ENCODE results near the gene VOPP1. TPM values are rescaled to one million over a fixed set of nuclear protein-coding genes. Genes with fewer than 3 reads are reported as not detected.

Gene VOPP1
- total RNA-seq, 1 experiment from 2014 or later, result 30.3 TPM

DNA sequence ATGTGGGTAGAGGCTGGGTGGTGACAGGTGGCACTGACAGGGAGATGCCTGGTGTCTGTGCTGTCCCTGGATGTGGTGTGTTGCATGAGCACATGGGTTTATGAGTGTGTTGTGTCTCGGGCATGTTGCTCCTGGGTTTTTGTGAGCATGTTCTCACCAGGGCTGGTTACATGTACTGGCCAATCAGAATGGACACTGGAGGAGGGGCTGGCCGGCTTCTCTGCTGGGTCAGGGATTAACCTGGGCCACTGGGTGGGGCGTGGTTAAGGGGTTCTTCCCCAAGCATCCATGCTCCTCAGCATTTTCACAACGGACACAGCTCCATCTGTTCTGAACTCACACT lies 20.8 kb upstream of the VOPP1 start (continued):
- no peak for TF ChIP-seq ELF1 (IDR thresholded peaks at IDR 0.05; ENCODE audit: borderline replicate concordance, low read depth)

DNA sequence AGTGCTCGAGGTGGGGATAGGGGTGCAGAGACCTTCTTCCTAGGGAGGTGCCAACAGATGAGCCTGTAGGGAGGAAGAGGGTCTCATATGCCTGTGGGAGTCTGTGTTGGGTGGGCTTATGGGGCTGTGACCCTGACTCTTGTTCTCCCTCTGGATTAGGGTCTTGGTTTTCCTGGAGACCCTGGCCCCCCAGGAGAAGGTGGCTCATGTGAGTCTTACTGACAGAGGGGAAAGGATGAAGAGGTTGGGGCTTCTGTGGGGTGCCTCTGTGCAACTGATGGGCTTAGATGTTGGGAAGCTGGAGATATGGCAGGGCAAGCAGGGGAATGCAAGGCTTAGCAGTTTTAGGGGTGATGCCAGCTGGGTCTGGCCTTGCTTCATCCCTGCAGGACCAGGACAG lies 20.2 kb upstream of the VOPP1 start:
- H3K9ac ChIP-seq (ENCODE audit: low read length), result no peak overlapping the region
- intact Hi-C loops (cut with micrococcal nuclease), result loop anchor here (2.0 kb wide), 1 partner anchor 312 kb away; no protein-coding TSS in a partner anchor
- H2AFZ ChIP-seq (ENCODE audit: low read depth, low read length, poor library complexity, severe bottlenecking), result no peak overlapping the region
- H3K27ac ChIP-seq (ENCODE audit: low read depth, low read length), result no peak overlapping the region
- DNase-seq (ENCODE audit: low read depth, low spot score) (no peak), ATAC-seq (no peak)
- TF ChIP-seq CBX3 (IDR thresholded peaks at IDR 0.05; ENCODE audit: low read depth) (no peak), TCF7L2 (IDR thresholded peaks at IDR 0.05; ENCODE audit: borderline replicate concordance, extremely low read depth, insufficient read depth, insufficient read length) (no peak), CEBPB (IDR thresholded peaks at IDR 0.05; ENCODE audit: low read depth) (no peak), FOSL1 (IDR thresholded peaks at IDR 0.05; ENCODE audit: low read depth) (no peak), YY1 (IDR thresholded peaks at IDR 0.05; ENCODE audit: extremely low read depth, insufficient replicate concordance, low read depth, low read length) (no peak), EZH2phosphoT487 (IDR thresholded peaks at IDR 0.05; ENCODE audit: borderline replicate concordance) (no peak), SIN3A (IDR thresholded peaks at IDR 0.05; ENCODE audit: low read depth) (no peak), EZH2 (IDR thresholded peaks at IDR 0.05) (no peak), JUND (IDR thresholded peaks at IDR 0.05) (no peak), EGR1 (IDR thresholded peaks at IDR 0.05; ENCODE audit: low read depth) (no peak), SP1 (IDR thresholded peaks at IDR 0.05; ENCODE audit: low read depth) (no peak), ZFX (IDR thresholded peaks at IDR 0.05) (no peak), ELF1 (IDR thresholded peaks at IDR 0.05; ENCODE audit: borderline replicate concordance, low read depth) (no peak), SRF (IDR thresholded peaks at IDR 0.05; ENCODE audit: low read depth) (no peak), POLR2A (IDR thresholded peaks at IDR 0.05; ENCODE audit: borderline replicate concordance, extremely low read depth, insufficient read depth, insufficient read length) (no peak)
- TF ChIP-seq, protein P1, sequence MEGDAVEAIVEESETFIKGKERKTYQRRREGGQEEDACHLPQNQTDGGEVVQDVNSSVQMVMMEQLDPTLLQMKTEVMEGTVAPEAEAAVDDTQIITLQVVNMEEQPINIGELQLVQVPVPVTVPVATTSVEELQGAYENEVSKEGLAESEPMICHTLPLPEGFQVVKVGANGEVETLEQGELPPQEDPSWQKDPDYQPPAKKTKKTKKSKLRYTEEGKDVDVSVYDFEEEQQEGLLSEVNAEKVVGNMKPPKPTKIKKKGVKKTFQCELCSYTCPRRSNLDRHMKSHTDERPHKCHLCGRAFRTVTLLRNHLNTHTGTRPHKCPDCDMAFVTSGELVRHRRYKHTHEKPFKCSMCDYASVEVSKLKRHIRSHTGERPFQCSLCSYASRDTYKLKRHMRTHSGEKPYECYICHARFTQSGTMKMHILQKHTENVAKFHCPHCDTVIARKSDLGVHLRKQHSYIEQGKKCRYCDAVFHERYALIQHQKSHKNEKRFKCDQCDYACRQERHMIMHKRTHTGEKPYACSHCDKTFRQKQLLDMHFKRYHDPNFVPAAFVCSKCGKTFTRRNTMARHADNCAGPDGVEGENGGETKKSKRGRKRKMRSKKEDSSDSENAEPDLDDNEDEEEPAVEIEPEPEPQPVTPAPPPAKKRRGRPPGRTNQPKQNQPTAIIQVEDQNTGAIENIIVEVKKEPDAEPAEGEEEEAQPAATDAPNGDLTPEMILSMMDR (IDR thresholded peaks at IDR 0.05 in 2 of 3, conservative IDR thresholded peaks at IDR 0.05 in 1 of 3; ENCODE audit: borderline replicate concordance in 1 of 3, insufficient read depth in 1 of 3, low read depth in 2 of 3, low read length in 2 of 3), result no peak
- TF ChIP-seq, protein P2, sequence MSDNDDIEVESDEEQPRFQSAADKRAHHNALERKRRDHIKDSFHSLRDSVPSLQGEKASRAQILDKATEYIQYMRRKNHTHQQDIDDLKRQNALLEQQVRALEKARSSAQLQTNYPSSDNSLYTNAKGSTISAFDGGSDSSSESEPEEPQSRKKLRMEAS (IDR thresholded peaks at IDR 0.05), result no peak
- TF ChIP-seq, protein P3, sequence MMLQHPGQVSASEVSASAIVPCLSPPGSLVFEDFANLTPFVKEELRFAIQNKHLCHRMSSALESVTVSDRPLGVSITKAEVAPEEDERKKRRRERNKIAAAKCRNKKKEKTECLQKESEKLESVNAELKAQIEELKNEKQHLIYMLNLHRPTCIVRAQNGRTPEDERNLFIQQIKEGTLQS (IDR thresholded peaks at IDR 0.05), result no peak
- TF ChIP-seq, protein P4, sequence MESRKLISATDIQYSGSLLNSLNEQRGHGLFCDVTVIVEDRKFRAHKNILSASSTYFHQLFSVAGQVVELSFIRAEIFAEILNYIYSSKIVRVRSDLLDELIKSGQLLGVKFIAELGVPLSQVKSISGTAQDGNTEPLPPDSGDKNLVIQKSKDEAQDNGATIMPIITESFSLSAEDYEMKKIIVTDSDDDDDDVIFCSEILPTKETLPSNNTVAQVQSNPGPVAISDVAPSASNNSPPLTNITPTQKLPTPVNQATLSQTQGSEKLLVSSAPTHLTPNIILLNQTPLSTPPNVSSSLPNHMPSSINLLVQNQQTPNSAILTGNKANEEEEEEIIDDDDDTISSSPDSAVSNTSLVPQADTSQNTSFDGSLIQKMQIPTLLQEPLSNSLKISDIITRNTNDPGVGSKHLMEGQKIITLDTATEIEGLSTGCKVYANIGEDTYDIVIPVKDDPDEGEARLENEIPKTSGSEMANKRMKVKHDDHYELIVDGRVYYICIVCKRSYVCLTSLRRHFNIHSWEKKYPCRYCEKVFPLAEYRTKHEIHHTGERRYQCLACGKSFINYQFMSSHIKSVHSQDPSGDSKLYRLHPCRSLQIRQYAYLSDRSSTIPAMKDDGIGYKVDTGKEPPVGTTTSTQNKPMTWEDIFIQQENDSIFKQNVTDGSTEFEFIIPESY (IDR thresholded peaks at IDR 0.05; ENCODE audit: extremely low read depth, insufficient replicate concordance, low read length), result no peak
- TF ChIP-seq, protein P5, sequence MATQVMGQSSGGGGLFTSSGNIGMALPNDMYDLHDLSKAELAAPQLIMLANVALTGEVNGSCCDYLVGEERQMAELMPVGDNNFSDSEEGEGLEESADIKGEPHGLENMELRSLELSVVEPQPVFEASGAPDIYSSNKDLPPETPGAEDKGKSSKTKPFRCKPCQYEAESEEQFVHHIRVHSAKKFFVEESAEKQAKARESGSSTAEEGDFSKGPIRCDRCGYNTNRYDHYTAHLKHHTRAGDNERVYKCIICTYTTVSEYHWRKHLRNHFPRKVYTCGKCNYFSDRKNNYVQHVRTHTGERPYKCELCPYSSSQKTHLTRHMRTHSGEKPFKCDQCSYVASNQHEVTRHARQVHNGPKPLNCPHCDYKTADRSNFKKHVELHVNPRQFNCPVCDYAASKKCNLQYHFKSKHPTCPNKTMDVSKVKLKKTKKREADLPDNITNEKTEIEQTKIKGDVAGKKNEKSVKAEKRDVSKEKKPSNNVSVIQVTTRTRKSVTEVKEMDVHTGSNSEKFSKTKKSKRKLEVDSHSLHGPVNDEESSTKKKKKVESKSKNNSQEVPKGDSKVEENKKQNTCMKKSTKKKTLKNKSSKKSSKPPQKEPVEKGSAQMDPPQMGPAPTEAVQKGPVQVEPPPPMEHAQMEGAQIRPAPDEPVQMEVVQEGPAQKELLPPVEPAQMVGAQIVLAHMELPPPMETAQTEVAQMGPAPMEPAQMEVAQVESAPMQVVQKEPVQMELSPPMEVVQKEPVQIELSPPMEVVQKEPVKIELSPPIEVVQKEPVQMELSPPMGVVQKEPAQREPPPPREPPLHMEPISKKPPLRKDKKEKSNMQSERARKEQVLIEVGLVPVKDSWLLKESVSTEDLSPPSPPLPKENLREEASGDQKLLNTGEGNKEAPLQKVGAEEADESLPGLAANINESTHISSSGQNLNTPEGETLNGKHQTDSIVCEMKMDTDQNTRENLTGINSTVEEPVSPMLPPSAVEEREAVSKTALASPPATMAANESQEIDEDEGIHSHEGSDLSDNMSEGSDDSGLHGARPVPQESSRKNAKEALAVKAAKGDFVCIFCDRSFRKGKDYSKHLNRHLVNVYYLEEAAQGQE (IDR thresholded peaks at IDR 0.05; ENCODE audit: low read depth), result no peak
- BruUV-seq (replicated peaks), result no TSS peak
- H3K4me2 ChIP-seq (ENCODE audit: low read length), result no peak overlapping the region
- H3K4me1 ChIP-seq (ENCODE audit: control insufficient read depth in 1 of 2, insufficient read depth in 2 of 2, low read length in 2 of 2), result peaks cover 5 to 14% of the 10 kb centered on the region in 2 experiments
- no peaks in the 10 kb centered on the region for H3K27me3 ChIP-seq (ENCODE audit: insufficient read depth, low read length)
- H3K36me3 ChIP-seq (ENCODE audit: control insufficient read depth in 1 of 2, insufficient read depth in 2 of 2, low read length in 2 of 2), result no peaks in the 10 kb centered on the region
- POLR2A ChIA-PET, result no interaction called here
- no peaks in the 10 kb centered on the region; the same call in 1 of the 2 replicates for H3K9me2 ChIP-seq (ENCODE audit: insufficient read depth)
- RAD21 ChIA-PET (ENCODE audit: low non-redundant PET in 1 of 2, low total read pairs in 2 of 2, uncharacterized antibody in 2 of 2, unreplicated experiment in 2 of 2), result interaction anchor here in 1 of 2 experiments (1.2 kb wide), 1 partner anchor 49 kb away, joined by 3 read pairs; no protein-coding TSS in a partner anchor
- H3K9me3 ChIP-seq (ENCODE audit: control insufficient read depth in 1 of 2, insufficient read depth in 1 of 2, low read depth in 1 of 2, low read length in 2 of 2), result no peaks in the 10 kb centered on the region
- CTCF ChIA-PET, result no interaction called here
- H3K4me3 ChIP-seq (replicated peaks in 1 of 2; ENCODE audit: low read depth in 1 of 2, low read length in 2 of 2), result no peak overlapping the region
- no peaks in the 10 kb centered on the region for H4K20me1 ChIP-seq (ENCODE audit: insufficient read depth)
- no peaks in the 10 kb centered on the region for H3K79me2 ChIP-seq (ENCODE audit: insufficient read depth, low read length)

All from HCT116 (cell line).